K562 (cell line): ENCODE data around the gene KBTBD3. TPM values are rescaled to one million over a fixed set of nuclear protein-coding genes. Genes with fewer than 3 reads are reported as not detected.

Experiments
- ARID2 ChIP-seq: fragments of 450-650 bp; IDR thresholded peaks from 2 replicates; pipeline ENCODE4 v1.6.1; 2017; ENCODE audit warnings: antibody characterized with exemption, mild to moderate bottlenecking
- MCM5 ChIP-seq: fragments of 450-650 bp; IDR thresholded peaks from 2 replicates; pipeline ENCODE4 v1.6.1; 2016; ENCODE audit warnings: low read depth
- MYBL2 ChIP-seq, 2 experiments: fragments of 450-650 bp in 1 of 2; sonication (generic) in 1 of 2; formaldehyde crosslinking in 1 of 2; IDR thresholded peaks; 2 replicates each; pipeline versions ENCODE4 v1.6.1 to v1.8.1; 2017 to 2022; ENCODE audit warnings: borderline replicate concordance in 1 of 2, inconsistent platforms in 1 of 2, low read depth in 1 of 2, mild to moderate bottlenecking in 1 of 2, missing genetic modification reagents in 1 of 2, moderate library complexity in 1 of 2
- PML ChIP-seq: IDR thresholded peaks from 2 replicates; pipeline ENCODE4 v1.6.1; 2012; ENCODE audit warnings: low read length, inconsistent platforms
- POLR2G ChIP-seq: fragments of 200-400 bp; formaldehyde crosslinking; IDR thresholded peaks from 2 replicates; pipeline ENCODE4 v1.6.1; 2017; ENCODE audit warnings: low read depth, mild to moderate bottlenecking, antibody characterized with exemption, low read length, moderate library complexity
- SMAD1 ChIP-seq: fragments of 150-350 bp; IDR thresholded peaks from 2 replicates; pipeline ENCODE4 v1.6.1; 2014; ENCODE audit warnings: low read length, low read depth; ENCODE audit not compliant: partially characterized antibody
- SRSF7 ChIP-seq: fragments of 200-400 bp; formaldehyde crosslinking; optimal IDR thresholded peaks from 2 replicates; pipeline ENCODE3; 2017; ENCODE audit warnings: mild to moderate bottlenecking, low read depth, low read length
- TAF9B ChIP-seq: fragments of 450-650 bp; IDR thresholded peaks from 2 replicates; pipeline ENCODE4 v1.6.1; 2018; ENCODE audit warnings: mild to moderate bottlenecking; ENCODE audit not compliant: partially characterized antibody
- XRCC4 ChIP-seq: IDR thresholded peaks from one replicate; pipeline ENCODE4 v1.6.1; 2011; ENCODE audit not compliant: insufficient read depth, insufficient read length; ENCODE audit errors: extremely low read depth
- ZNF165 ChIP-seq: fragments of 250-450 bp; sonication (Bioruptor Pico); IDR thresholded peaks from 2 replicates; pipeline ENCODE4 v1.4.0; 2020; ENCODE audit warnings: borderline replicate concordance
- ZNF23 ChIP-seq: fragments of 250-450 bp; sonication (Bioruptor Pico); IDR thresholded peaks from 2 replicates; pipeline ENCODE4 v1.4.0; 2020; ENCODE audit warnings: mild to moderate bottlenecking
- polyA plus RNA-seq, 8 experiments: library from polyadenylated mRNA; depleted of rRNA in 4 of 8; stranded (reverse) in 5 of 8; unstranded in 3 of 8; fragments of >200 nt; fragmentation: Nextera tagmentation in 2 of 8; fragmentation: Illumina TruSeq in 1 of 8; extraction: Ambion mirVana in 2 of 8; extraction: Trizol in 1 of 8; gene quantifications; 2 replicates each; pipeline versions ENCODE4 v1.2.1 to v1.2.3, GENCODE V29; 2011 to 2014; ENCODE audit warnings: inconsistent platforms in 1 of 8, missing spikeins in 1 of 8
- total RNA-seq, 7 experiments: library from RNA; depleted of rRNA in 6 of 7; stranded (reverse); fragments of >200 nt in 6 of 7; fragmentation: Illumina TruSeq in 2 of 7; extraction: Trizol in 2 of 7; gene quantifications; 2 replicates each; pipeline versions ENCODE4 v1.2.1 to v1.2.3, GENCODE V29; 2011 to 2021; ENCODE audit warnings: low replicate concordance in 1 of 7
- TF ChIP-seq, protein P1 (sequence below): sonication (generic); formaldehyde crosslinking; IDR thresholded peaks from 2 replicates; pipeline ENCODE4 v1.8.0; 2022; ENCODE audit warnings: mild to moderate bottlenecking, missing genetic modification reagents
- TF ChIP-seq, protein P2 (sequence below): fragments of 450-650 bp; IDR thresholded peaks from one replicate; pipeline ENCODE4 v1.6.1; 2018; ENCODE audit warnings: mild to moderate bottlenecking, moderate library complexity; ENCODE audit not compliant: partially characterized antibody

The KBTBD3 gene
- total and polyA plus RNA-seq, 9 of the 15 experiments (the other 6 are each of a cell fraction or from before 2014, with no cell fraction given), result 4.2 to 31.2 (median 6.4) TPM

DNA sequence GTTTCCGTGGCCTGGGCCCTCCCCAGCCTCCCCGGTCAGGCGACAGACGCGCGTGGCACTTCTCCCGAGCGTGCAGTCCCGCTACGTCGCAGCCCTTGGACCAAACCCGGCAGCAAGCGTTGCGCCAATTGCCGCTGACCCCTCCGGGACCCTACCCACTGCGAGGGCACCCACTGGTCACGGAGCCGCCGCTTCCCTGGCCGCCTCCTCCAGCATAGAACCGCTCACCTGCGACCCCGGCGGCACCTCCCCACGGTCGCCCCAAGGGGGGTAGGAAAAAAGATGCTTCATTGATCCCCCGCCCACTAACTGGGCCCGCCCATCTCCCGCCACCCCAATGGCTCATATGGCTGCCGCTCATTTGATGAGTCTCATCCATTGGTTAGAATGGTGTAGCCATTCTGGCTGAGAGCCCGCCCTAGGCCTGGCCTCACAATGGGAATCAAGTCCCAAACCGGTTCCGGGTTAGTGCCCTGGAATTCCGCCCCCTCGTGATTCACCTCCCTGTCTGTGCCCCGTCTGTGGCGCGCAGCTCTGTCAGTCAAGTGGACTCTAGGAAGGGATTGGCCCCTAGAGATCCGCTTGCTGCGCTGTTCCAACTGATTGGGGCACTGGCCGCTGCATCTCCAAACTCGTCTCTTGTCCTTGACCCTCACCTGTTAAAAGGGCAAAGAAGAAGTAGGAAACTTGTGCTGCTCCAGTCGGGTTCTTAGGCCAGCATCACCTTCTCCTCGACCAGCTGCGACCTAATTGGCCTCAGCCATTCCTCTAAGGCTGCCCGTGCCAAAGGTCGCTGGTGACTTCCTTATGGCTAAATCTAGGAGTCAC, 55.0 kb downstream of the KBTBD3 start, which contains the start of gene MSANTD4 (continued):
- TF ChIP-seq SMAD1 (no peak), PML (peak; percentile 30; the same call in 1 of the 2 replicates), ZNF165 (CRISPR knock-in tag) (no peak), POLR2G (peak; percentile 82), SRSF7 (no peak), XRCC4 (no peak), TAF9B (peak; percentile 34), MCM5 (no peak), ZNF23 (CRISPR knock-in tag) (no peak), ARID2 (no peak), MYBL2 (IDR thresholded peaks at IDR 0.05; ENCODE audit: low read depth) (peak; percentile 67), MYBL2 (CRISPR knock-in tag; IDR thresholded peaks at IDR 0.05; ENCODE audit: borderline replicate concordance) (no peak)
- TF ChIP-seq, protein P1, sequence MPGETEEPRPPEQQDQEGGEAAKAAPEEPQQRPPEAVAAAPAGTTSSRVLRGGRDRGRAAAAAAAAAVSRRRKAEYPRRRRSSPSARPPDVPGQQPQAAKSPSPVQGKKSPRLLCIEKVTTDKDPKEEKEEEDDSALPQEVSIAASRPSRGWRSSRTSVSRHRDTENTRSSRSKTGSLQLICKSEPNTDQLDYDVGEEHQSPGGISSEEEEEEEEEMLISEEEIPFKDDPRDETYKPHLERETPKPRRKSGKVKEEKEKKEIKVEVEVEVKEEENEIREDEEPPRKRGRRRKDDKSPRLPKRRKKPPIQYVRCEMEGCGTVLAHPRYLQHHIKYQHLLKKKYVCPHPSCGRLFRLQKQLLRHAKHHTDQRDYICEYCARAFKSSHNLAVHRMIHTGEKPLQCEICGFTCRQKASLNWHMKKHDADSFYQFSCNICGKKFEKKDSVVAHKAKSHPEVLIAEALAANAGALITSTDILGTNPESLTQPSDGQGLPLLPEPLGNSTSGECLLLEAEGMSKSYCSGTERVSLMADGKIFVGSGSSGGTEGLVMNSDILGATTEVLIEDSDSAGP (CRISPR knock-in tag), result no peak
- TF ChIP-seq, protein P2, sequence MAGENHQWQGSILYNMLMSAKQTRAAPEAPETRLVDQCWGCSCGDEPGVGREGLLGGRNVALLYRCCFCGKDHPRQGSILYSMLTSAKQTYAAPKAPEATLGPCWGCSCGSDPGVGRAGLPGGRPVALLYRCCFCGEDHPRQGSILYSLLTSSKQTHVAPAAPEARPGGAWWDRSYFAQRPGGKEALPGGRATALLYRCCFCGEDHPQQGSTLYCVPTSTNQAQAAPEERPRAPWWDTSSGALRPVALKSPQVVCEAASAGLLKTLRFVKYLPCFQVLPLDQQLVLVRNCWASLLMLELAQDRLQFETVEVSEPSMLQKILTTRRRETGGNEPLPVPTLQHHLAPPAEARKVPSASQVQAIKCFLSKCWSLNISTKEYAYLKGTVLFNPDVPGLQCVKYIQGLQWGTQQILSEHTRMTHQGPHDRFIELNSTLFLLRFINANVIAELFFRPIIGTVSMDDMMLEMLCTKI, result no peak
